ENCODE results near the gene UBE3C.

DNA sequence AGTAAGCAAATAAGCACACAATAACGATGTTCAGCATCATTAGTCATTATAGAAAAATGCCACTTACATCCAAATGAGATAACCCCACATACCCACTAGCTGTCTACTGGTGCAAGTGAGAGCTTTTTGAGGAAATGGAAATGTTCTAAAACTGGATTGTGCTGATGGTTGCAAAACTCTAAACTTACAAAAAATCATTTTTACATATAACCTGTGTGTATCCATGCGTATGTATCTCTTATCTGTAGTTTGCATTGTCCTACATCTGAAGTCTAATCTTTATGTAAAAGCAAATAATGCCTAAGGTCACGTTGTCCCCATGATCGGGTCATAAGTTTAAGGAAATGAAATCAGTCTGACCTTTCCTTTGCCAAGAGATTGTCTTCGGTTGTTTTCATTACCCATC lies 116.5 kb downstream of the UBE3C start:
- no peak for TF ChIP-seq POLR2A (IDR thresholded peaks at IDR 0.05)
- TF ChIP-seq, protein P1, sequence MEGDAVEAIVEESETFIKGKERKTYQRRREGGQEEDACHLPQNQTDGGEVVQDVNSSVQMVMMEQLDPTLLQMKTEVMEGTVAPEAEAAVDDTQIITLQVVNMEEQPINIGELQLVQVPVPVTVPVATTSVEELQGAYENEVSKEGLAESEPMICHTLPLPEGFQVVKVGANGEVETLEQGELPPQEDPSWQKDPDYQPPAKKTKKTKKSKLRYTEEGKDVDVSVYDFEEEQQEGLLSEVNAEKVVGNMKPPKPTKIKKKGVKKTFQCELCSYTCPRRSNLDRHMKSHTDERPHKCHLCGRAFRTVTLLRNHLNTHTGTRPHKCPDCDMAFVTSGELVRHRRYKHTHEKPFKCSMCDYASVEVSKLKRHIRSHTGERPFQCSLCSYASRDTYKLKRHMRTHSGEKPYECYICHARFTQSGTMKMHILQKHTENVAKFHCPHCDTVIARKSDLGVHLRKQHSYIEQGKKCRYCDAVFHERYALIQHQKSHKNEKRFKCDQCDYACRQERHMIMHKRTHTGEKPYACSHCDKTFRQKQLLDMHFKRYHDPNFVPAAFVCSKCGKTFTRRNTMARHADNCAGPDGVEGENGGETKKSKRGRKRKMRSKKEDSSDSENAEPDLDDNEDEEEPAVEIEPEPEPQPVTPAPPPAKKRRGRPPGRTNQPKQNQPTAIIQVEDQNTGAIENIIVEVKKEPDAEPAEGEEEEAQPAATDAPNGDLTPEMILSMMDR (IDR thresholded peaks at IDR 0.05): no peak
